Stomach (tissue), 4 donors: Measurements from ENCODE around the gene UBL3.

Experiments used
- EP300 ChIP-seq: sonication (generic); formaldehyde crosslinking; IDR thresholded peaks from one replicate; pipeline ENCODE4 v1.6.1; 2017; ENCODE audit warnings: antibody characterized with exemption
- POLR2A ChIP-seq, 4 donors: fragments of 450-650 bp; IDR thresholded peaks; one replicate each; pipeline ENCODE4 v1.6.1; 2016; ENCODE audit warnings: antibody characterized with exemption in 4 of 4, control low read depth in 2 of 4, mild to moderate bottlenecking in 1 of 4, moderate library complexity in 1 of 4
- POLR2AphosphoS5 ChIP-seq, 3 donors: sonication (generic); formaldehyde crosslinking; IDR thresholded peaks; one replicate each; pipeline ENCODE4 v1.6.1; 2016; ENCODE audit warnings: antibody characterized with exemption in 3 of 3
- TF ChIP-seq, protein P1 (sequence below), 7 experiments: fragments of 450-650 bp in 4 of 7; fragments of 200-600 bp in 3 of 7; sonication (generic) in 3 of 7; IDR thresholded peaks; one replicate each; pipeline ENCODE4 v1.5.1; 2016 to 2019; ENCODE audit warnings: antibody characterized with exemption in 7 of 7, control low read depth in 2 of 7, mild to moderate bottlenecking in 1 of 7

DNA sequence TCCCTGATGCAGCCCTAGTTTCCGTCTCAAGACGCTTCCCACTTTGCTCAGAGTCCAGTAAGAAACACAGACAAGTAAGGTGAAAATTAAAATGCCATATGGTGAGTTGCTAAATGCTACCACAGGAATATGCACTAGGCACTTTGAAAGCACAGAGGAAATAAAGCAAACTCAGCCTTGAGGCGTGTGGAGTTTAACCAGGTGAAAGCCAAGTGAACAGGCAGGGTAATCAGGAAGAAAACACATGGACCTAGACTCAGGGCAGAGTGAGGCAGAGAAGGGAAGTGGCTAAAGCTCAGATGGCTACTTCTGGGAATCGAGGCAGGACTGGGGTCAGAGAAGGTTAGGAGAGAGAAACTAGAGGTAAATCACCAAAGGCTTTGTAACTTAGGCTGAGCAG lies 5.4 kb upstream of the UBL3 start:
- TF ChIP-seq, protein P1, sequence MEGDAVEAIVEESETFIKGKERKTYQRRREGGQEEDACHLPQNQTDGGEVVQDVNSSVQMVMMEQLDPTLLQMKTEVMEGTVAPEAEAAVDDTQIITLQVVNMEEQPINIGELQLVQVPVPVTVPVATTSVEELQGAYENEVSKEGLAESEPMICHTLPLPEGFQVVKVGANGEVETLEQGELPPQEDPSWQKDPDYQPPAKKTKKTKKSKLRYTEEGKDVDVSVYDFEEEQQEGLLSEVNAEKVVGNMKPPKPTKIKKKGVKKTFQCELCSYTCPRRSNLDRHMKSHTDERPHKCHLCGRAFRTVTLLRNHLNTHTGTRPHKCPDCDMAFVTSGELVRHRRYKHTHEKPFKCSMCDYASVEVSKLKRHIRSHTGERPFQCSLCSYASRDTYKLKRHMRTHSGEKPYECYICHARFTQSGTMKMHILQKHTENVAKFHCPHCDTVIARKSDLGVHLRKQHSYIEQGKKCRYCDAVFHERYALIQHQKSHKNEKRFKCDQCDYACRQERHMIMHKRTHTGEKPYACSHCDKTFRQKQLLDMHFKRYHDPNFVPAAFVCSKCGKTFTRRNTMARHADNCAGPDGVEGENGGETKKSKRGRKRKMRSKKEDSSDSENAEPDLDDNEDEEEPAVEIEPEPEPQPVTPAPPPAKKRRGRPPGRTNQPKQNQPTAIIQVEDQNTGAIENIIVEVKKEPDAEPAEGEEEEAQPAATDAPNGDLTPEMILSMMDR (IDR thresholded peaks at IDR 0.05) = no peak
- TF ChIP-seq POLR2A (IDR thresholded peaks at IDR 0.05) (no peak), POLR2AphosphoS5 (IDR thresholded peaks at IDR 0.05) (peak in 1 of 3 donors; percentile 15), EP300 (no peak)
